Activated naive CD4-positive, alpha-beta T cell treated with anti-CD3 and anti-CD28 coated beads, Interleukin-2, amount 50 U/mL, for 72 hours (primary cell): ENCODE measurements around the gene GDF10. TPM values are rescaled to one million over a fixed set of nuclear protein-coding genes. Genes with fewer than 3 reads are reported as not detected.

Experiments
- ATAC-seq, 2 donors: fragments of 150-1000 bp; cut with Tn5 transposase; 2 replicates each; pipeline ENCODE4 v1.10.0; 2021; ENCODE audit warnings: mild to moderate bottlenecking in 2 of 2, moderate library complexity in 2 of 2
- DNase-seq, 2 donors: peaks; one replicate each; pipeline ENCODE4 v3.0.0; 2021 to 2022; ENCODE audit warnings: low spot score in 2 of 2
- H3K27ac Mint-ChIP-seq, 2 donors: one replicate each; pipeline ENCODE4 v1.8.0; 2022; ENCODE audit warnings: mild to moderate bottlenecking in 2 of 2, mixed read lengths in 2 of 2
- H3K36me3 Mint-ChIP-seq, 2 donors: one replicate each; pipeline ENCODE4 v1.8.0; 2022; ENCODE audit warnings: mixed read lengths in 2 of 2
- H3K9me3 Mint-ChIP-seq, 2 donors: one replicate each; pipeline ENCODE4 v1.8.0; 2022; ENCODE audit warnings: mixed read lengths in 2 of 2
- total RNA-seq, 2 donors: library from RNA; stranded (reverse); gene quantifications; one replicate each; pipeline ENCODE4 v1.2.3, GENCODE V29; 2022

Gene GDF10
- total RNA-seq, 2 donors from 2014 or later = 0.14 to 0.23 TPM

DNA sequence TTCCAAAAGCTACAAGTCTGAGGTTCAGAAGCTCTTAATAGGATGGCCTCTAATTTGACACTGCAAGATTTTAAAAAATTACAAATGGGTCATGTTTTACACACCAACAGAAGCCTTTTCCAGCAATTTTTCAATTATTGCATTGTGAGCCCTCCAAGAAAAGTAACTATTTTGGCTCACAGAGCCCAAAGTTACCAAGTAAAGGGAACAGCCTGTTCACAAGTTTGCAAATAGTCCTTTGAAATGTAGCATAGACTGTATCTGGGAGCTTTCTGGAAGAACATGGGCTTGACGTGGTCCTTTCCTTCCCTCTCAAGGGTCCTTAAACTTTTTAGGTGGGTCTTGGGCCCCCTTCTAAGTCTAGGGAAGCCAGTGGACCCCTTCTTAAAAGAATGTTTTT, 1.3 kb upstream of the GDF10 start:
- H3K9me3 Mint-ChIP-seq = no peaks in the 10 kb centered on the region
- no peak for DNase-seq
- H3K27ac Mint-ChIP-seq = no peak overlapping the region
- no peak for ATAC-seq
- H3K36me3 Mint-ChIP-seq = no peaks in the 10 kb centered on the region

DNA sequence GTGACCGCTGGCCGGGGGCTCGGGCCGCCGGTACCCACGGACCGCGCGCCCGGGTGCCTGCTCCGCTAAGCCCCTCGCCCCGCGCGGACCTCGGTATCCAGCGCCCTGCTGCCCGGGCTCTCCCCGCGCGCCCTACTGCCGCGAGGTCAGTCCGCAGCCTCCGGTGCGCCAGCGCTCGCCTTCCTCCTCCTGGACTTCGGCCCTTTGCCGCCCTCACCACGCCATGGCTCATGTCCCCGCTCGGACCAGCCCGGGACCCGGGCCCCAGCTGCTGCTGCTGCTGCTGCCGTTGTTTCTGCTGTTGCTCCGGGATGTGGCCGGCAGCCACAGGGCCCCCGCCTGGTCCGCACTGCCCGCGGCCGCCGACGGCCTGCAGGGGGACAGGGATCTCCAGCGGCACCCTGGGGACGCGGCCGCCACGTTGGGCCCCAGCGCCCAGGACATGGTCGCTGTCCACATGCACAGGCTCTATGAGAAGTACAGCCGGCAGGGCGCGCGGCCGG, 483 bp downstream of the GDF10 start:
- no peak overlapping the region for H3K27ac Mint-ChIP-seq
- DNase-seq (no peak), ATAC-seq (peak in 1 of 2 donors; percentile 23)
- no peaks in the 10 kb centered on the region for H3K9me3 Mint-ChIP-seq
- H3K36me3 Mint-ChIP-seq = no peaks in the 10 kb centered on the region

DNA sequence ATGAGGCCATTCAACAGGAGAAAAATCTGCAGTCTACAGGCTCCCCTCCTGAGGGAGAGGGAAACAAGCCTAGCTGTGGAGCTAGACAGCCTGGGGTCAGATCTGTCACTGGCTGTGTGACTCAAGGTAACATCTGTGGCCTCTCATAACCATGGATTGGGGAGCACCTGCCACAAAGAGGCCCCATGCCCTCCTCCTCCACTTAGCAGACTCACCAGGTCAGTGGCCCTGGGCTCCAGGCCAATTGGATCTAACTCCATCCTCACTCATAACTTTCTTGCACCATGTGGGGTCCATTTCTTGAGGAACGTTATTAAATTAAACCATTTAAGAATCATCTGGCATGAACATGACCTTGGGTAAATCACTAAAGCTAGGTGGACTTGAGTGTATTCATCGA, 1.8 kb downstream of the GDF10 start:
- no peak for DNase-seq
- Mint-ChIP-seq H3K9me3 (no peaks in the 10 kb centered on the region), H3K27ac (no peak overlapping the region), H3K36me3 (no peaks in the 10 kb centered on the region)
- ATAC-seq = no peak

DNA sequence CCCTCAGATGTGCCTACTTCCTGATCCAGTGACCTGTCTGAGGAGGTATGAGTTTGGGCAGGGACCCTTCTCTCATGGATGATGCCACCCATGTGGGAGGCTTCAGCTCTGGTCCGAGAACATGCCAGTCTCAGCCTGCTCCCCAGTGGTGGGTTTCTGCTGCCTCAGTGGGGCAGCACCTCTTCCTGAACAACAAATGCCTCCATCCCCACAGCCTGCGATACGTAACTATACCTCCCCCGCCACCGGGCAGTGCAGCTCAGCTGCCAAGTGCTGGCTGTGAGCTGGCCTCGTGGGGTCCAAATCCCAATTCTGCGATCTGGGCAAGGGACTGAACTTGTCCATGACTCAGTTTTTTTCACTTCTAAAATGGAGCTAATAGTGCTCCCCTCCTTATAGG, 3.1 kb downstream of the GDF10 start:
- DNase-seq = no peak
- Mint-ChIP-seq H3K36me3 (no peaks in the 10 kb centered on the region), H3K27ac (peak overlapping the region in 1 of 2 donors; percentile 3), H3K9me3 (no peaks in the 10 kb centered on the region)
- no peak for ATAC-seq

DNA sequence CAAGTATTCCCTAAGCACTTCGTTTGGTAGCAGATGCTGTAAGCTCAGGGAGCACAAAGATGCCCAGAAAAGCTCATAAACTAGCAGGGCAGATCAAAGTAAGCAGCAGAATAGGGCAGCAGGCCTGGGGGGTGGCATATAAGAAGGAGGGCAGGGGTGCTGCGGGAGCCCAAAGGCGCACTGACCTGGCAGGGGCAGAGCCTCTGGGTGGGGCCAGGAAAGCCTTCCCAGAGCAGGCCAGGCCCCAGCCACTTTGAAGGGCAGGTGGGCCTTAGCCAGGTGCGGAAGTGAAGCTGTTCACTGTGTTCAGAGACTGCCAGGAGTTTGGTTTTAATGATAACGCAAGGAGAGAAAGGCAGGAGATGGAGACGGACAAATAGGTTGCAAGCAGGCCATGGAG, 3.9 kb downstream of the GDF10 start:
- Mint-ChIP-seq H3K36me3 (no peaks in the 10 kb centered on the region), H3K27ac (no peak overlapping the region), H3K9me3 (no peaks in the 10 kb centered on the region)
- DNase-seq (no peak), ATAC-seq (no peak)

DNA sequence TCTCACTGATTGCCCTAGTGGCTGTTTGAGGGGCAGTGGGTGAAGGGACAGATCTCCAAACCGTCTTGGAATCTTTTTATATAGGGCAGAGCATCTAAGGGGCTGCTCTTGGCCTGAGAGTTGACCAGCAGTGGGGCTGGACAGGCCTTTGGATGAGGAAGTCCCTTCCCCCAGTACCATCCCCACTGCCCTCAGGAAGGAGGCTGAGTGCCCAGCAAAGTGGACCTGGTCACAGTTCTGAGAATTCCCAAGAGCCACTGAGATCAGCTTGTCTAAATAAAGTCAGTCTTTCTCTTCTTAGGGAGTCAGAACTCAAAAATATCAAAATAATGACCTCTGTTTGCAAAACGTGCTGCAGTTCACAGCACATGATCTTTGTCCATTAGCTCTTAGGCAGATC, 5.6 kb downstream of the GDF10 start:
- Mint-ChIP-seq H3K9me3 (no peaks in the 10 kb centered on the region), H3K36me3 (no peaks in the 10 kb centered on the region), H3K27ac (no peak overlapping the region)
- DNase-seq (no peak), ATAC-seq (no peak)

DNA sequence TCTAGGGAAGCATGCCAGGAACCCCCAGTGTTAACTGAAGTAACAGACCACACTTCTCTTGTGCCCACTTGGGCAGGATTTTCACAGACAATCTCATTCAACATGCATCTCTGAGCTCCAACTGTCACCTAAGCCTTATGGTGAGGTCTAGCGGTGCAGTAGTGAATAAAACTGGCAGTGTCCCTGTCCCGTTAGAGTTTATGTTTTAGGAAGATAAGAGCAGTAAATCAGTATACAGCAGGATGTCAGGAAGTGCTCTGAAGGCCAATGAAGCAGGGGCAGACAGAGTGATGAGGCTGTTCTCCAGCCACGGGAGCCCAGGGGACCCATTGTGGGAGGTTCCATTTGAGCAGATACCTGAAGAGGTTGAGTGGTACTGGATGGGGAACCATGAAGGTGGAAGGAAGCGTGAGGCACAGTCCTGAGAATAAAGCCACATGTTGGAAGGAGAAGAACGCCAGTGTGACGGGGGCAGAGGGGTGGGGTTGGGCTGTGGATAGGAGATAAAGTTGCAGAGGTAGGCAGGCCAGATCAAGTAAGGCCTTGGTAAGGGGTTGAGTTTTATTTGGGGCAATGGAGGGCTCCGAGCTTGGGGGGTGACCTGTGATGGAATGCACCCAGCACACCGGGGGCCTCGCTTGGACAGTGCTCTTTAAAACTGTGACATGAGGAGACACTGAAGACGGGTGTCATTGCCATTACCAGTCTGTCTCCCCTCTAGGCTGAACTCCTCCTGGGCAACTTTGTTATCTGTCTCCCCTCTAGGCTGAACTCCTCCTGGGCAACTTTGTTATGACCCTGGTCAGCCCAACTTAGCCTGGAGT, 6.6 kb downstream of the GDF10 start:
- DNase-seq = no peak
- H3K27ac Mint-ChIP-seq = peak overlapping the region in 1 of 2 donors; percentile 24
- H3K36me3 Mint-ChIP-seq = no peaks in the 10 kb centered on the region
- H3K9me3 Mint-ChIP-seq = no peaks in the 10 kb centered on the region
- no peak for ATAC-seq

DNA sequence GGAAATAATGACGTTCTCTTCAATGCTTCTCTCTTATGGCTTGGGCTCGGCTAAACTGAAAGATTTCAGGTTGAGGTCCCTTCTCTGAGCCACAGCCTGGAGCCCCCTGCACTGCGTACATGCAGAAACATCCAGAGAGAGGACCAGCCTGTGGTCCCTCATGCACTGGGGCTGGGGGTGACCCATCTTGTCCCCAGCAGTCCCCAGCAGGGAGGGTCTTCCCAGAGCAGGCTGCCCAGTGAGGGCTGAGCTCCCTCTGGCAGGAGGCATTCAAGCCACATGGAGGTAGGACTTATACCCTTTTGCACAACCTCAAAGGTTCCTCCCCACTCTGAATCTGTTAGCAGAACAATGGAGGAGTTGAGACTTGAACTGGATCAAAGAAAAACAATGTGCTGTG, 7.4 kb downstream of the GDF10 start:
- DNase-seq = no peak
- Mint-ChIP-seq H3K27ac (no peak overlapping the region), H3K9me3 (no peaks in the 10 kb centered on the region), H3K36me3 (no peaks in the 10 kb centered on the region)
- no peak for ATAC-seq

DNA sequence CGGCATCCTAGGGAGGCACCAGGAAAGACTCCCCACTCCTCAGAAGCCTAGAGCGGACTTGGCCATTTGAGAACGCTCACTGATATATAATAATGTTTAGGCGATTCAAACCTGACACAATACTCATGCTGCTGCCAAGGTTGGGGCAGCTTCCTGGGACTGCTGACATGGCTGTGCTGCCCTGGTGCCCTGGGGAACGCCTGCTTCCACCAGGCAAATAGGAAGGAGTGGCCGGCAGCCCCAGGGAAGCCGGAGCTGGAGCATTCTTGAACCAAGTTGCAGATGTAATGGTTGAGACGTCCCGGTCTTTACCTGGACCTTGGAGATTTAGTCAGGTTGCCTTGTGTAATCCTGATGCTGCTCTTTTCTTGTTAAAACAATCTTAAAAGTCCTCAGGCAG, 8.8 kb downstream of the GDF10 start:
- H3K27ac Mint-ChIP-seq = no peak overlapping the region
- no peaks in the 10 kb centered on the region for H3K9me3 Mint-ChIP-seq
- ATAC-seq (no peak), DNase-seq (no peak)
- no peaks in the 10 kb centered on the region for H3K36me3 Mint-ChIP-seq

DNA sequence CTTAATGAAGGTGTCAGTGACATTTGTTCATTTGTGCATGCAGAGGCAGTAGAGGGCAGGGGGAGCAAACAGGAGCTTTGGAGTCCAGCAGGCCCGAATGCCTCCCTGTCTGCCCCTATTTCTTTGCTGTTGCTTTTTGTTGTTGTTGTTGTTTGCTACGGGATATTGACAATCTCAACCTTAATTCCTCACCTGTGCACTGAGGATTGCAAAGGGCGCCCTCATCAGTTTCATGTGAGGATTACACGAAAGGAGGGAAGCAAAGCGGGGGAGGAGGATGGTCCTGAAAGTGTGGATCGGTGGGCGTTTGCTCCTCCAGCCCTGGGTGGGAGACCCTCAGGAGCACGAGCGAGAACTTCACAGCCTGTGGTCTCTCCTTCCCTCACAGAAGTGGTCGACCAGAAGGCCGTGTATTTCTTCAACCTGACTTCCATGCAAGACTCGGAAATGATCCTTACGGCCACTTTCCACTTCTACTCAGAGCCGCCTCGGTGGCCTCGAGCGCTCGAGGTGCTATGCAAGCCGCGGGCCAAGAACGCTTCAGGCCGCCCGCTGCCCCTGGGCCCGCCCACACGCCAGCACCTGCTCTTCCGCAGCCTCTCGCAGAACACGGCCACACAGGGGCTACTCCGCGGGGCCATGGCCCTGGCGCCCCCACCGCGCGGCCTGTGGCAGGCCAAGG, 9.6 kb downstream of the GDF10 start:
- peak in 1 of 2 donors; percentile 29 for DNase-seq

DNA sequence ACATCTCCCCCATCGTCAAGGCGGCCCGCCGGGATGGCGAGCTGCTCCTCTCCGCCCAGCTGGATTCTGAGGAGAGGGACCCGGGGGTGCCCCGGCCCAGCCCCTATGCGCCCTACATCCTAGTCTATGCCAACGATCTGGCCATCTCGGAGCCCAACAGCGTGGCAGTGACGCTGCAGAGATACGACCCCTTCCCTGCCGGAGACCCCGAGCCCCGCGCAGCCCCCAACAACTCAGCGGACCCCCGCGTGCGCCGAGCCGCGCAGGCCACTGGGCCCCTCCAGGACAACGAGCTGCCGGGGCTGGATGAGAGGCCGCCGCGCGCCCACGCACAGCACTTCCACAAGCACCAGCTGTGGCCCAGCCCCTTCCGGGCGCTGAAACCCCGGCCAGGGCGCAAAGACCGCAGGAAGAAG, 10.1 kb downstream of the GDF10 start:
- Mint-ChIP-seq H3K9me3 (no peaks in the 10 kb centered on the region), H3K27ac (no peak overlapping the region), H3K36me3 (no peaks in the 10 kb centered on the region)
- DNase-seq (no peak), ATAC-seq (no peak)

More for the DNA sequence above, 9.6 kb downstream of the GDF10 start:
- Mint-ChIP-seq H3K36me3 (no peaks in the 10 kb centered on the region), H3K9me3 (no peaks in the 10 kb centered on the region), H3K27ac (no peak overlapping the region)
- ATAC-seq = no peak

DNA sequence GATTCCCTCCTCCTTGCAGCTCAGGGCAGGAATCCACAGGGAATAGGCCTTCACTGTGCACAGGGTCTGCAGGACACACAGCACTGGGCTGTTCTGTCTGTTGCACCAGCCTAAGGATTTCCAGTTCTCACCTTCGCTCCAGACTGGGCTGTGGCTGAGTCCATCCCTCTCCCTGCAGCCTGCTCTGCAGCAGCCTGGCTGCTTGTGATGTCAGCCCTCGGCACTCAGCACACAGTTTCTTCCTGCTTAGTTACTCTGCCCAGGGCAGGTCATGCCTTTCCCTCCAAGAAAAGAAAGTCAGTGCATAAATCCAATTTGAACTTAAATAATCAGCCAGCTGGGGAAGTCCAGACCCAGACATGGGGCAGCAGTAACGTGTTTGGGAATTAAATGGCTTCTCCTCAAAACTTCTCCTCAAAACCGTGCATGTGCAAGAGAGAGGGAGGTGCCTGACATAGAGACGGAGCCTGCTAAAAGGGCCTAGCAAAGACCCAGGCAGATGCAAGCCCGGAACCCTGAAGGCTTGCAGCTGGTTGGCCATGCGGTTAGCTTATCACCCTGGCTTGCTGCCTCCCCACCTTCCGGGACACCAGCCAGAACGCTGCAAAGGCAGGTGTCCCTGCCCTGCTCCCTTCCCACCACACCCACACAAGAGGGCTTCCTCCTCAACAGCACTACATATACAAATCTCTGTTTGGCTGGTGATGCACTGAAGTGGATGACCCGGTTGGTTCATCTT, 11.4 kb downstream of the GDF10 start:
- Mint-ChIP-seq H3K9me3 (no peaks in the 10 kb centered on the region), H3K36me3 (no peaks in the 10 kb centered on the region), H3K27ac (peak overlapping the region; percentile 21 to 22)
- peak in 1 of 2 donors; percentile 37 for DNase-seq
- ATAC-seq = peak; percentile 52 to 59

DNA sequence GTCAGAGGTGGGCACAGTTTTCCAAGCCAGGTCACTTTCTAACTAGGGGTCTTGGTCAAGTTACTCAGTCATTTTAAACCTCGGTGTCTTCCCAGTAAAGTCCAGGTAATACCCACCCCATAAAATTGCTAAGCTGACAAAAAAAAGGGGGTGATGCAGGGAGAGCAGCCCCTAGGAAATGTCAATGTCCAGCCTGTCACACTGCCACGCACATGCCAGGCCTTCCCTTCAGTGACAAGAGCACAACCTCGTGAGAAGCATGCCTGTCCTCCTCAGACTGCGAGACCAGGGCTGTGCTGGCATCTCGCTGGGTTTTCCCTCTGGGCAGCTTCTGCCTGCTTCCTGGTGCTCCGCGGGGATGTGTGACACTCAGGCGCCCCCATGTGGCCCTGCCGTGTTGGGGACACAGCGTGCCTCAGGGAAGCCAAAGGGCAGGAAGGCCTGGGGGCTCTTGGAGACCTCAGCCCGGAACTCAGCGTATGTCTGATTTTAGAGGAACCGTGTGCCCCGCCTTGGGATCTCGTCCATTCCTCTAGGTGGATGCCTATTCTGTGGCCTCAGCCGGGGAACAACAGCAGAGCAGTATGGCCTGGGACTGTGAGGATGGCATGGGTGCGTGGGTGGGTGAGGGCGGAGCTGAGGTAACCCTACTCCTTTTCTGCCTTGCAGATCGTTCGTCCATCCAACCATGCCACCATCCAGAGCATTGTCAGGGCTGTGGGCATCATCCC, 12.1 kb downstream of the GDF10 start:
- Mint-ChIP-seq H3K27ac (peak overlapping the region; percentile 21 to 22), H3K9me3 (no peaks in the 10 kb centered on the region), H3K36me3 (no peaks in the 10 kb centered on the region)
- DNase-seq (peak; percentile 84 to 86), ATAC-seq (peak; percentile 95 to 96)

DNA sequence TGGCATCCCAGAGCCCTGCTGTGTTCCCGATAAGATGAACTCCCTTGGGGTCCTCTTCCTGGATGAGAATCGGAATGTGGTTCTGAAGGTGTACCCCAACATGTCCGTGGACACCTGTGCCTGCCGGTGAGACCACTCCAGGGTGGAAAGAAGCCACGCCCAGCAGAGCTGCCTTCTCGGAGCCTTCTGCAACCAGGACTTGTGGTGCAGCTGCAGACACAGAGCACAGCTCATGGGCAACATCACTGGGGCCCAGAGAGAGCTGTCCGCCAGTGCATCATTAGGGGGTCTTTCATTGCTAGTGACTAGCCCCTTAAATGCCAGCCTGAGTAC, 12.6 kb downstream of the GDF10 start:
- DNase-seq = no peak
- no peak for ATAC-seq
- H3K36me3 Mint-ChIP-seq = no peaks in the 10 kb centered on the region
- no peaks in the 10 kb centered on the region for H3K9me3 Mint-ChIP-seq
- no peak overlapping the region for H3K27ac Mint-ChIP-seq

DNA sequence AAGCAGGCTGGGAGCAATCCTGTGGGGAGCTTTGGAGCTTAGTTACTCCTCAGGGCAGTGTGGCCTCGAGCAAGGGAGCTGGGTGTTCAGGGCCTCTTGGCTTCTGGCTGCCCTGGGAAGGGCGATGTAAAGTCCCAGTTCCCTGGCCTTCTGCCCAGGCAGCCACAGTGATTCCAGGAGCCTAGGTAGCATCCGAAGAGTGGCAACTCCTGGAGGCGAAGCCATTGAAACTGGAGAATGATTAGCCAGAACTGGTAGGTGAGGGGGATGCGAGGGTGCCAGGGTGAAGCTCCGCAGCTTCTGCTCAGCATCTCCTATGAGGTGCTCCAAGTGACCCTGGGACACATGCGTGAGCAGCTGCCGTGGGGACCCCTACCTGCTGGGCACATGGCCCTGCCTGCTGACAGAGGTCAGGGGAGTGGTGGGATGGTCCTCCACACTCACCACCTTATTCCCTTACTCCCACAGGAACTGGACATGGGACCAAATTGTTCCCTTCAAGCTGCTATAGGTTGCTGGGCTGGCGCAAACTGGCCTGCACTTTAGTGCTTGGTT, 14.5 kb downstream of the GDF10 start:
- ATAC-seq (no peak), DNase-seq (no peak)
- Mint-ChIP-seq H3K36me3 (no peaks in the 10 kb centered on the region), H3K27ac (peak overlapping the region in 1 of 2 donors; percentile 15), H3K9me3 (no peaks in the 10 kb centered on the region)

DNA sequence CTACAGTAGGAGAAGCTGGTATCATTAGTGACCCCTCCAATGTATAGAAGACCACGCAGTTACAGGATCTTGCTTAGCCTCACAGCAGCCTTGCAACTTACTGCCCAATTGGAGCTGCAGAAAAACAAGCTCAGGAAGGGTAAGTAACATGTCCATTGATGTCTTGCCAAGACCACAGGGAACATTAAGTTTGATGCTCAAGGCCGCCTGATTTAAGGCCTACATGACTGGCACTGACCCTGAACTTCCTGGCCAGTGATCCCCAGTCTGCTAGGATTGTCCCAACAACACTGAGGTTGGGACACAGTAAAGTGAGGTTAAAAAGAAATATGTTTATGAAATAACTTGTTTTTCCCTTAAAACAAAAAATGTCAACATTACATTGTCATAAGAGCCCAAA, 15.4 kb downstream of the GDF10 start:
- DNase-seq = no peak
- H3K27ac Mint-ChIP-seq = no peak overlapping the region
- no peaks in the 10 kb centered on the region for H3K9me3 Mint-ChIP-seq
- no peaks in the 10 kb centered on the region for H3K36me3 Mint-ChIP-seq
- no peak for ATAC-seq
